Rectal smooth muscle tissue (tissue), 1 donor: ENCODE measurements around the gene TMCC1.

Experiments
- H3K27ac ChIP-seq: one replicate; pipeline ENCODE4 v1.7.0; 2013; ENCODE audit warnings: low read depth, low read length, inconsistent platforms
- H3K27me3 ChIP-seq: one replicate; pipeline ENCODE4 v1.7.0; 2013; ENCODE audit warnings: low read length; ENCODE audit not compliant: control insufficient read depth, insufficient read depth
- H3K36me3 ChIP-seq: one replicate; pipeline ENCODE4 v1.7.0; 2013; ENCODE audit warnings: low read length; ENCODE audit not compliant: control insufficient read depth, insufficient read depth
- H3K4me1 ChIP-seq: one replicate; pipeline ENCODE4 v1.7.0; 2013; ENCODE audit warnings: low read length; ENCODE audit not compliant: control insufficient read depth, insufficient read depth
- H3K4me3 ChIP-seq: one replicate; pipeline ENCODE4 v1.7.0; 2013; ENCODE audit warnings: low read length
- H3K9ac ChIP-seq: one replicate; pipeline ENCODE4 v1.7.0; 2013; ENCODE audit warnings: low read length

Gene TMCC1

GRCh38 chr3:129608087-129608935 is 285.2 kb downstream of the TMCC1 start:
- H3K9ac ChIP-seq, result no peak overlapping the region
- H3K4me1 ChIP-seq, result no peaks in the 10 kb centered on the region
- H3K4me3 ChIP-seq, result no peak overlapping the region
- H3K27ac ChIP-seq, result no peak overlapping the region
- no peaks in the 10 kb centered on the region for H3K36me3 ChIP-seq
- H3K27me3 ChIP-seq, result peaks cover 4% of the 10 kb centered on the region

DNA sequence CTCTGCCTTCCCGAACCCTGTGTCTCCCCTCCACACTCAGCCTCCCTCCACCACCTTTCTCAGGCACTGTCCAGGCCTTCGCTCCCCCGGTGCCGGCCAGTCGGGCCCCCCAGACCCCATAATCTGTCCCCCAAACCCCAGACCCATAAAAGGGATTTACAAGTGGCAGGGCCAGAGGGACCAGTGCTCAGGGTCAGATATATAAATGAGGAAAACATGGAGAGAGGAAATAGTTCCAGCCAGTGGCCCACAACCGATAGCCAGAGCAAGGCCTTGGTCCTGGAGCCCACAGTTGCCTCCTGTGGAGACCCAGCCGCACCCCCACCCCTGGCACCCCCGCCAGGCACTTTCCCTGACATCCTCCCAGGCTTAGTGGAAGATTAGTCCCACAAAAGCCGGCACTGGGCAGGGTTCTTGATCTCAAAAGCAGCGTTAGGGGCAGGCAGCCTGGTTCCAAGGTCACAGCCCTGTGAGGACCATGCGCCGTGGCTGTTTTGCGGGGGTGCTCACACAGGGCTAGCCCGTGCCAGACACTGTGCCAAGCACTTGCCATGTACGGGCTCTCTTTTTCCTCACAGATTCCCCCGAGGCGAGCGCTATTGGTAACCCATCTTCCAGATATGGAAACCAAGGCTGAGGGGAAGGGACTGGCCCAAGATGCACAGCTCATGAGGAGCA is 286.0 kb downstream of the TMCC1 start:
- Histone ChIP-seq H3K4me3 (peak overlapping the region; percentile 70), H3K36me3 (no peaks in the 10 kb centered on the region), H3K27ac (peak overlapping the region; percentile 81), H3K27me3 (peaks cover 4% of the 10 kb centered on the region), H3K9ac (peak overlapping the region; percentile 41), H3K4me1 (no peaks in the 10 kb centered on the region)

DNA sequence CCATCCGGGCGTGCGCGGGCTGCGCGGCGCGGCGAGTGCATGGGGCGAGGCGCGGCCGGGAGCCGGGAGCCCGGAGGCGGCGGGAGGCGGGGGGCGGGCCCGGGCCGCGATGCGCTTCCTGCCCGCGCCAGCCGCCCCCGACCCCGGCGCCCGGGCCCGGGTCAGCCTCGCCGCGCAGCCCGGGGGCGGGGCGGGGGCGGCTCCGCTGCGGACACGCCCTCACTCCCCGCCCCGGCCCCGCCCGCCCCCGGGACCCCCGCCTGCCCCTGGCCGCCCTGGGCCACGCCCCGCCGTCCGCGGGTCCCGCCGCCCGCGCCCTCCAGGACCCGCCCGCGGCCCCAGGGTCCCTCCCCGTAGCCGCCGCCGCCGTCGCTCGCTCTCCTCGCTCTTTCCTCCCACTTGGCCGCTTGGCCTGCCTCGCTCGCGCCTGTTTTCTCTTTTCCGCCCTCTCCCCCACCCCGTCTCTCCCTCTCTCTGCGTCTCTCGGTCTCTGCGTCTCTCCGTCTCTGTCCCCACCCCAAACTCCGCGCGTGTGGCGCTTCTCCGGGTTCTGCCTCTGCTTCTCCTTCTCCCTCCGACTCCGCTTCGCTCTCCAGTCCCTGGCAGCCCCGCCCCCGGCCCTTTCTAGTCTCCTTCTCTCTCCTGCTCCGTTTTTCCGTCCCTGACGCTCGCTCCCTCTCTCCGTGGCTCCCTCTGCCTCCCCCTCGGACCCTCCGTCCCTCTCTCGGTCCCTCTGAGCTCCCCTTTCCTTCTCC is 286.7 kb downstream of the TMCC1 start, which contains the start of gene PLXND1:
Gene PLXND1, minus strand, starts transcription at position 41 of the 755 bp plus-strand sequence. Its CDS starts 37 bp downstream, at position 4.
- no peaks in the 10 kb centered on the region for H3K4me1 ChIP-seq
- H3K4me3 ChIP-seq, result peak within 1 kb of the TSS; percentile 71
- H3K27ac ChIP-seq, result peak within 1 kb of the TSS; percentile 81
- H3K27me3 ChIP-seq, result peaks cover 4% of the 10 kb centered on the region
- H3K9ac ChIP-seq, result peak within 1 kb of the TSS; percentile 41
- H3K36me3 ChIP-seq, result no peaks in the 10 kb centered on the region

DNA sequence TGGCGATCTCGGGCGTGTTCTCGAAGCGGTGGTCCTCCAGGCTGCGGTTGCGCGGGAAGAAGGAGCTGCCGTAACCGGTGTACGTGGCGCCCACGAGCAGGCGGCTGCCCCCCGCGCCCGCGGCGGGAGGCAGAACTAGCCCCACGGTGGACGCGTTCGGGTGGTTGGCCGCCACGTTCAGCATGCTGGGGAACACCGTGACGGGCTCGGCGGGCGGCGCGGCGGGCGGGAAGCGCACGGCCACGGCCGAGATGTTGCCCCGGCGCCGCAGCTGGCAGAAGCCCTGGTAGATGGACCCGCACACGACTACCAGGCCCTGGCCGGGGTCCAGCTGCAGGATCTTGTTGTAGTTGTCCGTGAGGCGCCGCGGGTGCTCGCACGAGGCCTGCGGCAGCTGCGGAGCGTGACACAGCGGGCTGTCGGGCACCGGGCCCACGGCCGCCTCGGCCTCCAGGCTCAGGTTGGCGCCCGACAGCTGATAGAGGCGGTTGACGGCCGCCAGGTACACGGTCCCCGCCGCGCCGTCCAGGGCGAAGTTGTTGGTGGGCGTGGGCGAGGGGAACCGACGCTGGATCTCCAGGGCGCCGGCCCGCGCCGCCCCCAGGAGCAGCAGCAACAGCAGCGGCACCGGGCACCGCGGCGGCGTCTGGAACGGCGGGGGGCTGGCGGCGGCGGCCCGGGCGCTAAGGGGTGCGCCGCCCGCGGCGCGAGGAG is 287.4 kb downstream of the TMCC1 start:
- Histone ChIP-seq H3K4me3 (peak overlapping the region; percentile 71), H3K9ac (peak overlapping the region; percentile 19), H3K27me3 (peaks cover 4% of the 10 kb centered on the region), H3K4me1 (no peaks in the 10 kb centered on the region), H3K27ac (peak overlapping the region; percentile 52), H3K36me3 (no peaks in the 10 kb centered on the region)

DNA sequence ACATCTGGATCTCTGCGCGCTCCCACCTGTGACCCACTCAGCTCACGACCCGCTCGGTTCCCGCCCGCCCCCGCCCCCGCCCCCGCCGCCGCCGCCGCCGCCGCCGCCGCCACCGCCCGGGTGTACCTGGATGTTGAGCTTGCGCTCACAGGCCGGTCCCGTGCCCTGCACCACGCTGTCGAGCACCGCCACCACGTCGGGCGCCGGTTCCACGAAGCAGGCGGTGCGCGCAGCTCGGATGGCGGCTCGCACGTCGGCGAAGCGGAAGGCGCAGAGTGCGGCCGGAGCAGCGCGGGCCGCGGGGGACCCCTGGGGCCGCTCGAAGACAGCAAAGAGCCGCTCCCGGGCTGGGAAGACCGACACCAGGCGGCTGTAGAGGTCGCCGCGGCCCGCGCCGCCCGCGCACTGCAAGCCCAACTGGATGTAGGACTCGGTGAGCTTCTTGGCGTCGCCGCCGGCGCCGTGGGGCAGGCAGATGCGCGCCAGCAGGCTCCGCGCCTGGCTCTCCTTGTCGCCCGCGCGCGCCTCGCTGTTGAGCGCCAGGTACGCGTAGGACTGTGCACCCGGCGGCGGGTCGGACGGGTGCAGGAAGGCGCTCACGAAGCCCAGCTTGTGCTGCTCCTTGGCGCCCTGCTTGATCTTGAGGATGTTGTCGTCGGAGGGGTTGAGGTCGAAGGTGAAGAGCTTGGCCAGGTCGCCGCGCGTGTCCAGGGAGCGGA is 288.1 kb downstream of the TMCC1 start:
- H3K27me3 ChIP-seq, result peaks cover 4% of the 10 kb centered on the region
- no peaks in the 10 kb centered on the region for H3K36me3 ChIP-seq
- H3K9ac ChIP-seq, result peak overlapping the region; percentile 19
- H3K4me1 ChIP-seq, result no peaks in the 10 kb centered on the region
- peak overlapping the region; percentile 78 for H3K4me3 ChIP-seq
- H3K27ac ChIP-seq, result peak overlapping the region; percentile 36

DNA sequence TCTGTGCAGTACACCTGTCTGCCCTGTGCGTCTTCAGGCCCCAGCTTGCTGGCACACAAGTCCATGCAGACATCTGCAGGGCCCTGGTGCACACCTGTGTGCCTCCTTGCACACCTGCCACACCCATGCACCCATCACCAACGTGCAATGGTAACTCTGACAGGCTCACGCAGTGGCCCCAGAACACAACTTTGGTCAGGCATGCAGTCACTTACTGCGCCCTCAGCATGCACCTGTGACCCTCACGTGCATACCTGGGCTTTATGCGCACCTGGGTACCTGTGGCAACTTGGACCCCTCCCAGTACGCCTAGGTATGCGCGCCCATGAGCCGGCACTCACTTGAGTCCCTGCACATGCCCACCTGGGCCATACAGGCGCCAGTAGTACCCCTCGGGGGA is 288.7 kb downstream of the TMCC1 start:
- peaks cover 4% of the 10 kb centered on the region for H3K27me3 ChIP-seq
- H3K27ac ChIP-seq, result no peak overlapping the region
- H3K36me3 ChIP-seq, result no peaks in the 10 kb centered on the region
- peak overlapping the region; percentile 78 for H3K4me3 ChIP-seq
- H3K9ac ChIP-seq, result peak overlapping the region; percentile 10
- no peaks in the 10 kb centered on the region for H3K4me1 ChIP-seq

GRCh38 chr3:129603991-129604749 is 289.3 kb downstream of the TMCC1 start:
- Histone ChIP-seq H3K27me3 (peaks cover 4% of the 10 kb centered on the region), H3K27ac (no peak overlapping the region), H3K9ac (no peak overlapping the region), H3K4me3 (peak overlapping the region; percentile 78), H3K4me1 (no peaks in the 10 kb centered on the region), H3K36me3 (no peaks in the 10 kb centered on the region)

- Histone ChIP-seq H3K27me3 (peaks cover 4% of the 10 kb centered on the region), H3K9ac (no peak overlapping the region), H3K36me3 (no peaks in the 10 kb centered on the region), H3K27ac (no peak overlapping the region), H3K4me1 (no peaks in the 10 kb centered on the region), H3K4me3 (peak overlapping the region; percentile 78)
Observed at GRCh38 chr3:129603561-129603942, 290.0 kb downstream of the TMCC1 start.

DNA sequence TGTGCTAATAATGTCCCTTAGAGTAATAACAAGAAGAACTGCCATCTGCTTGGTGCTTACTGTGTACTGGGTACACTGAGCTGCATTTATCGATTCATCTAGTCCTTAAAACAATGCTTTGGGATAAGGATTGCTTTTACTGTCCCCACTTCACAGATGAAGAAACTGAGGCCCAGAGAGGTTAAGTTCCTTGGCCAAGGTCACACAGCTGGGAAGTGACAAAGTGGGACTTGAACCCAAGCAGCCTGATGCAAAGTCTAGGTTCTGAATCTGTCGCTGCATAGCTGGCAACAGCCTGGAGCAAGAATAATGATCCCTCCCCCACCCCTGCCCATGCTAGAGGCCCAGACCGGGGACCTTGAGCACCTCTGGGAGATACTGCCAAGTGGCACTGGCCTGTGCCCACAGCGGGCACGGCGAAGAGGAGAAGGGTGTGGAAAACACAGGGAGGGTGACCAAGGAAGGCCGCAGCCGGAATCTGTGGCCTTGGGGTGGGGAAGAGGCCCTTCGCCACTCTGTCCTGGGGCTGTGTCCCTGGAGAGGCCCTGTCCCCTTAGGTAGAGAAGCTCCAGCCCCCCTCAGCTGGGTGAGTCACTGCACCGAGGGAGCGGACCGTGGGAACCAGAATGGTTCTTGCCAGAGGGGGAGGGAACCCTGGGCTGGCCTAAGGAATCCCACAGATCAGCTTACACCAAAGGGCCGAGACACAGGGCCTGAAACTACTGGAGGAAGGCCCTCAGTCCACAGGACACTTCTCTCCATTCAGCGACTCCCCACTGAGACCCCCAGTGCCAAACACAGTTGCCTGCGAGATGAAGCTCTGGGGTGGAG is 290.6 kb downstream of the TMCC1 start:
- Histone ChIP-seq H3K27ac (no peak overlapping the region), H3K36me3 (no peaks in the 10 kb centered on the region), H3K4me3 (peak overlapping the region; percentile 78), H3K4me1 (peaks cover 2% of the 10 kb centered on the region), H3K9ac (no peak overlapping the region), H3K27me3 (peaks cover 4% of the 10 kb centered on the region)

DNA sequence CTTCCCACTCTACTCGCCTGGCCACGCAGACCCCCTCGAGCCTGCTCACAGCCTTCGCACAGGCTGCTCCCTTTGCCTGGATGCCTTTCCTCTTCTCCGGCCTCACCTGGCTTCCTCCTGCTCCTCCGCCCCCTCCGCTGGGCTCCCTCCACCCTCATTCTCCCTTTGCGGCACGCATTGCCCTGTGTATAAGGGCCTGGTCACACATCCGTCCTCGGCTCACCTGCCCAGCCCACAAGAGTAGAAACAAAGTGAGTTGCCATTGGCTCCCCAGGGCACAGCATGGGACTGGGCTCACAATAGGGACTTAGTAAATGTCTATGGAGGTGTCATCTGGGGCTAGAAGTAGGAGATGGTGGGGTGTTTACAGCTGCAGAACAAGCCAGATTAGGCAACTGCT is 291.2 kb downstream of the TMCC1 start:
- Histone ChIP-seq H3K27ac (no peak overlapping the region), H3K27me3 (peaks cover 4% of the 10 kb centered on the region), H3K9ac (no peak overlapping the region), H3K4me3 (no peak overlapping the region), H3K36me3 (no peaks in the 10 kb centered on the region), H3K4me1 (peaks cover 2% of the 10 kb centered on the region)
